Activated T-helper 2 cell treated with anti-CD3 and anti-CD28 coated beads, Interferon-gamma antibody, Interleukin-2, Interleukin-4, amounts not matched to agents 10 μg/mL and 5 μg/mL and 100 μg/mL, durations not matched to agents 14 hours and 24 hours and 36 hours (primary cell): ENCODE results near the gene IL19. TPM values are rescaled to one million over a fixed set of nuclear protein-coding genes. Genes with fewer than 3 reads are reported as not detected.

ENCODE experiments used
- DNase-seq: peaks from one replicate; pipeline ENCODE4 v3.0.0; 2021; ENCODE audit warnings: low spot score
- H3K27ac Mint-ChIP-seq: one replicate; pipeline ENCODE4 v1.8.0; 2021; ENCODE audit warnings: mixed read lengths
- H3K27me3 Mint-ChIP-seq: one replicate; pipeline ENCODE4 v1.8.0; 2021; ENCODE audit warnings: low read depth, mixed read lengths
- H3K36me3 Mint-ChIP-seq: one replicate; pipeline ENCODE4 v1.8.0; 2021; ENCODE audit warnings: low read depth, mixed read lengths
- H3K4me1 Mint-ChIP-seq: one replicate; pipeline ENCODE4 v1.8.0; 2021; ENCODE audit warnings: low read depth, mixed read lengths
- H3K4me3 Mint-ChIP-seq: one replicate; pipeline ENCODE4 v1.8.0; 2021; ENCODE audit warnings: low read depth, mild to moderate bottlenecking, moderate library complexity, mixed read lengths
- H3K9me3 Mint-ChIP-seq: one replicate; pipeline ENCODE4 v1.8.0; 2021; ENCODE audit warnings: mixed read lengths
- intact Hi-C: fragments of 100-400 bp; cut with micrococcal nuclease; formaldehyde crosslinking; loops from one replicate; pipeline ENCODE4 v1.15.1; 2023
- total RNA-seq: library from RNA; stranded (reverse); gene quantifications from 2 replicates; pipeline ENCODE4 v1.2.3, GENCODE V29; 2022

Gene IL19
- not detected in 2 replicates for total RNA-seq

DNA sequence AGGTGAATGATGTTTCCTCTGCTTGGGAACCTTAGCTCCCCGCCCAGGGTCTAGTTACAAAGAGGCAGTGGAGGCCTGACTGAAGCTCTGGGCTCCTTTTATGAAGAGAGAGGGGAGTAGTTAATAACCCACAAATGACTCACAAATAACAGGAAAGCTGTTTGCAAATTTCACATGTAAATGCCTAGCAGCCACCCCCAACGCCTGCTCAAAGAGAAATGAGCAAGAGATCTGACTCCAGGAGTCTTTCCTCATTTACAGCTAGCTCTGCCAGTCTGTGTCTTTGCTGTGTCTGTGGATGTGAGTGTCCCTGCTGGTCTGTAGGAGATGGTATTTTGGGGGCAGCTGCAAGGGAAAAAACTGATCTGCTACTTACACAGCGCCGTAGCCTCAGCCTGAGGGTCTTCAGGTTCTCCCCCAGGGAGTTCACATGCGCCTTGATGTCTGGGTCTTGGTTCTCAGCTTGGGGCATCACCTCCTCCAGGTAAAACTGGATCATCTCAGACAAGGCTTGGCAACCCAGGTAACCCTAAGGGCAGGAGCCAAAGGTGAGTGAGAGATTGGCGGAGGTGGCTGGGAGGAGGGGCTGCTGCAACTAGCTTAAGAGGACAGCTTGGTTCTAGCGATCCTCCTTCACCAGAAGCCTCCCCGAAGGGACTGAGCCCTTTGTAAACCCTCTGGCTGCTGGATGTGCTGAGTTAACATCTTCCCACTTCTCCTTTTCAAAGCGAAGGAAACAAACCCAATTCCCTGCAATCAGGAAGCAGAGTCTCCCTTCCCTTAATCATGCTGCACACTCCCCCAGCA lies at the start of gene IL19:
Gene IL19, plus strand, starts transcription at position 243 of the 807 bp plus-strand sequence. CDS start 65,890 bp downstream, outside the sequence.
- no peak for DNase-seq
- no peaks in the 10 kb centered on the region for H3K36me3 Mint-ChIP-seq
- H3K27ac Mint-ChIP-seq: peak within 1 kb of the TSS; percentile 49
- intact Hi-C loops: no loop called here
- H3K4me3 Mint-ChIP-seq: peak within 1 kb of the TSS; percentile 33
- peaks cover 82% of the 10 kb centered on the region for H3K4me1 Mint-ChIP-seq
- H3K27me3 Mint-ChIP-seq: peaks cover 21% of the 10 kb centered on the region
- no peaks in the 10 kb centered on the region for H3K9me3 Mint-ChIP-seq

- Mint-ChIP-seq H3K27me3 (no peaks in the 10 kb centered on the region), H3K4me3 (no peak overlapping the region), H3K9me3 (no peaks in the 10 kb centered on the region), H3K4me1 (peaks cover 63% of the 10 kb centered on the region), H3K36me3 (no peaks in the 10 kb centered on the region), H3K27ac (no peak overlapping the region)
- DNase-seq: no peak
- intact Hi-C loops: loop anchor here (2.0 kb wide), 1 partner anchor 17 kb away; no protein-coding TSS in a partner anchor
Observed at GRCh38 chr1:206721454-206721853, 49.1 kb upstream of the IL19 start.

DNA sequence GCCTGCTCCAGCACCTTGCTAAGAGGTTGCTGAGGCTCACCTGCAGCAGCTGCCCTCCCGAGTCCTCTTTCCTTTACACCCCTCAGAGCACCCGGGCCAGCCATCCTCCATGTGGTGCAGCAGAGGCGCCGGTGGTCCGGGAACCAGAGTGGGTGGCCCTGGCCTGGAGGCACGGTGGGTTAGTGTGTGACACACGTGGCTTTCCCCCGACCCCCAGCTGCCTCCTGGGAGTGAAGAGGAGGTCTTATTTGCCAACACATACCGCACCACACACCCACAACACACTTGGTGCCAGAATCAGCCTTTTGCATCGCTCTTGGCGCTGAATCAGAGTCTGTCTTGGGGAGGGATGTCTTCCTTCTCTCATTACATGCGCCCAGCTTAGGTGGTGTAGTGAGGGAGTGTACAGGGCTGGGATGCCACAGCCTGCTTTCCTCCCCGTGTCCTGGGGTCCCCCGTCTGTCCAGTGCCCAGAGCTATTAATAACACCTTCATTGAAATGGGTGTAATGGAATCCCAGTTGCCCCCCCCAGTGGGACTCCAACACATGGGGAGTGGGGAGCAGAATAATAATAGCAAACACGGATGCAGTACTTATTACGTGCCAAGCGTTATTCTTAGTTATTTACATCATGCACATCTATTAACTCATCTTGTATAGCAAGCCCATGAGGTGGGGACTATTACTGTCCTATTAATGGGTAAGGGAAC lies 47.7 kb upstream of the IL19 start:
- DNase-seq: no peak
- intact Hi-C loops: no loop called here
- H3K9me3 Mint-ChIP-seq: no peaks in the 10 kb centered on the region
- H3K36me3 Mint-ChIP-seq: no peaks in the 10 kb centered on the region
- H3K27me3 Mint-ChIP-seq: no peaks in the 10 kb centered on the region
- H3K4me1 Mint-ChIP-seq: peaks cover 56% of the 10 kb centered on the region
- no peak overlapping the region for H3K27ac Mint-ChIP-seq
- H3K4me3 Mint-ChIP-seq: no peak overlapping the region

GRCh38 chr1:206723462-206723804 lies 47.1 kb upstream of the IL19 start:
- H3K27ac Mint-ChIP-seq: no peak overlapping the region
- intact Hi-C loops: no loop called here
- no peak for DNase-seq
- H3K4me1 Mint-ChIP-seq: peaks cover 58% of the 10 kb centered on the region
- no peaks in the 10 kb centered on the region for H3K9me3 Mint-ChIP-seq
- H3K27me3 Mint-ChIP-seq: no peaks in the 10 kb centered on the region
- H3K36me3 Mint-ChIP-seq: no peaks in the 10 kb centered on the region
- no peak overlapping the region for H3K4me3 Mint-ChIP-seq

- Mint-ChIP-seq H3K9me3 (no peaks in the 10 kb centered on the region), H3K4me3 (no peak overlapping the region), H3K4me1 (peaks cover 54% of the 10 kb centered on the region), H3K27me3 (no peaks in the 10 kb centered on the region), H3K36me3 (peaks cover 4% of the 10 kb centered on the region), H3K27ac (no peak overlapping the region)
- intact Hi-C loops: no loop called here
- DNase-seq: no peak
Observed at GRCh38 chr1:206723805-206724472, 46.6 kb upstream of the IL19 start.

DNA sequence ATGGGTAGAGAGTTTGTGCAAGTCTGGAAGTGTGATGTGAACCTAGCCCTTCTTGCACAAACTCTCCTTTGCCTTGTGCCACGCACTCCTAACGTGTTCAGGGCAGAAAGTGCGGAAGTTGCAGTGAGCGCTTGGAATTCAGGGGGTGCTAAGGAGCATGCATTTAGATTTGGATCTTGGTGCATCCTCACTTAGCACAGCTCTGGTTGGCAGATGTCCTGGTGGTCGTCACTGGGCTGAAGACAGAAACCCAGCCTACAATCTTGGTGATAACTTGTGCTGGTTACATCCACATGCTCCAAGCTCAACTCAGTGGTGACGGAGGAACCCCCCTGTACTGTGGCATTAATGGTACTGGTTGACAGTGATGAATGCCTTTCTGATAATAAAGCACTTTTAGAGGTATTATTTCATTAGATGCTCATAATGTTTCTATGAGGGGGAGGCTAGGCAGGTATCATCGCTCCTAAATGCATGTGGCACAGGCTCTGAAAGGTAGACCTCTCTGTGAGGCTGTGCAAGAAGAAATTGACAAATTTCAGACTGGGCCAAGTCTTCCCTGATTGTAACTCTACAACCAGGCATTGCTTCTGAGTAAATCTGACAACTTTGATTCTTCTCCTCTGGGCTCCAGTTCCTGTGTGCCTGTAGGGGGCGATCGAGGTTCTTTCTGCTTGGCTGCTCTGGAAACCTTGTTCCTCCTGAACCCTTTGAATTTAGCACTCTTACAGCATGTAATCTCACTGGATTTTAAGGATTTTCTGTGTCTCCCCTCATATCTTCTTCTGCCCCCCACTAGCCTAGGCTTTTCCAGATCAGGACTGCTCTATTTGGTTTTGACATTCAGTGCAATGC lies 45.2 kb upstream of the IL19 start:
- Mint-ChIP-seq H3K9me3 (no peaks in the 10 kb centered on the region), H3K4me3 (no peak overlapping the region), H3K36me3 (peaks cover 18% of the 10 kb centered on the region), H3K27me3 (no peaks in the 10 kb centered on the region), H3K27ac (no peak overlapping the region), H3K4me1 (peaks cover 52% of the 10 kb centered on the region)
- intact Hi-C loops: loop anchor here (1.0 to 5.0 kb wide), 3 partner anchors 88 to 257 kb away; partner anchors contain the start of gene DYRK3
- DNase-seq: peak; percentile 45

GRCh38 chr1:206727981-206728696 lies 42.4 kb upstream of the IL19 start:
- Mint-ChIP-seq H3K4me1 (peaks cover 41% of the 10 kb centered on the region), H3K36me3 (peaks cover 44% of the 10 kb centered on the region), H3K27ac (peak overlapping the region; percentile 69), H3K27me3 (no peaks in the 10 kb centered on the region), H3K9me3 (no peaks in the 10 kb centered on the region), H3K4me3 (no peak overlapping the region)
- intact Hi-C loops: loop anchor here (5.0 kb wide), 2 partner anchors 91 to 254 kb away; partner anchors contain the start of gene DYRK3
- DNase-seq: no peak

- H3K27me3 Mint-ChIP-seq: no peaks in the 10 kb centered on the region
- no peak overlapping the region for H3K27ac Mint-ChIP-seq
- peaks cover 41% of the 10 kb centered on the region for H3K4me1 Mint-ChIP-seq
- H3K36me3 Mint-ChIP-seq: peaks cover 47% of the 10 kb centered on the region
- no peak overlapping the region for H3K4me3 Mint-ChIP-seq
- DNase-seq: no peak
- intact Hi-C loops: loop anchor here (5.0 kb wide), 2 partner anchors 91 to 254 kb away; partner anchors contain the start of gene DYRK3
- no peaks in the 10 kb centered on the region for H3K9me3 Mint-ChIP-seq
Observed at GRCh38 chr1:206728697-206728987, 41.9 kb upstream of the IL19 start.

- Mint-ChIP-seq H3K27me3 (no peaks in the 10 kb centered on the region), H3K4me1 (peaks cover 37% of the 10 kb centered on the region), H3K4me3 (no peak overlapping the region), H3K9me3 (no peaks in the 10 kb centered on the region), H3K27ac (no peak overlapping the region), H3K36me3 (peaks cover 49% of the 10 kb centered on the region)
- no peak for DNase-seq
- intact Hi-C loops: loop anchor here (5.0 kb wide), 2 partner anchors 92 to 253 kb away; partner anchors contain the start of gene DYRK3
Observed at GRCh38 chr1:206729050-206729449, 41.5 kb upstream of the IL19 start.

DNA sequence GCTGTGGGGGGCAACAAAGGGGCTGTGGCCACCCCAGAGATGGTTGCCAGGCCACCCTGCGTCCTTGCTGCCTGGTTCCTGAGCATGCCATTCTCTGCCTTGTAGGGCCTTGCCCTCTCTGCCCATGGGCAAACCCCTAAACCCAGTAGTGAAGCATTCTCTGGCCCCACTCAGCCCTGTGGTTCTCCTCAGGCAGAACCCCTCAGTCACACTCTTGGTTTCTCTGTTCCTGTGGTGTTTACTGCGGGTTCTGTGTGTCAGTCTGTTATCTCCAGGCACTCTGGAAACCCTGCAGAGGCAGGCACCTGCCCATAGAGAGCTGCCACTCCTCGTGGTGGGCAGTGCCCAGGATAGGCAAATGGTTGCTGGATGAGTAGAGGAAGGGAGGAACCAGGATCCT lies 41.1 kb upstream of the IL19 start:
- Mint-ChIP-seq H3K4me1 (peaks cover 37% of the 10 kb centered on the region), H3K27me3 (no peaks in the 10 kb centered on the region), H3K36me3 (peaks cover 54% of the 10 kb centered on the region), H3K9me3 (no peaks in the 10 kb centered on the region), H3K4me3 (no peak overlapping the region), H3K27ac (no peak overlapping the region)
- intact Hi-C loops: loop anchor here (5.0 kb wide), 2 partner anchors 92 to 253 kb away; partner anchors contain the start of gene DYRK3
- DNase-seq: no peak

- Mint-ChIP-seq H3K27ac (no peak overlapping the region), H3K4me1 (peaks cover 32% of the 10 kb centered on the region), H3K36me3 (peaks cover 81% of the 10 kb centered on the region)
Observed at GRCh38 chr1:206732508-206732907, 38.1 kb upstream of the IL19 start.

DNA sequence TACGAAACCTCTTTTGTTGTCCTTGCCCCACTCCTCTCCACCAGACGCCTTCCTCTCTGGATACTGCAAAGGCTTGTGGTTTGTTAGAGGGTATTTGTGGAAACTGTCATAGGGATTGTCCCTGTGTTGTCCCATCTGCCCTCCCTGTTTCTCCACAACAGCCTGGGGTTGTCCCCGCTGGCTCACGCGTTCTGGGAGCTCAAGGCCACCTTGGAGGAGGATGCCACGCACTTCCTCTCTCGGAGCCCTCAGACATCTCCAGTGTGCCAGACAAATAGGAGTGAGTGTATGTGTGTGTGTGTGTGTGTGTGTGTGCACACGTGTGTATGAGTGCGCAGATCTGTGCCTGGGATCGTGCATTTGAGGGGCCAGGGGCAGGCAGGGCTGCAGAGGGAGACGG lies 37.6 kb upstream of the IL19 start:
- intact Hi-C loops: no loop called here
- H3K4me1 Mint-ChIP-seq: peaks cover 37% of the 10 kb centered on the region
- H3K27me3 Mint-ChIP-seq: no peaks in the 10 kb centered on the region
- H3K4me3 Mint-ChIP-seq: no peak overlapping the region
- no peak for DNase-seq
- H3K9me3 Mint-ChIP-seq: no peaks in the 10 kb centered on the region
- peaks cover 86% of the 10 kb centered on the region for H3K36me3 Mint-ChIP-seq
- H3K27ac Mint-ChIP-seq: peak overlapping the region; percentile 21

More at GRCh38 chr1:206732508-206732907, 38.1 kb upstream of the IL19 start:
- intact Hi-C loops: no loop called here
- no peaks in the 10 kb centered on the region for H3K9me3 Mint-ChIP-seq
- no peaks in the 10 kb centered on the region for H3K27me3 Mint-ChIP-seq
- DNase-seq: no peak
- no peak overlapping the region for H3K4me3 Mint-ChIP-seq
